ENCODE results near the gene PITPNC1. TPM values are rescaled to one million over a fixed set of nuclear protein-coding genes. Genes with fewer than 3 reads are reported as not detected.

Gene PITPNC1
- total RNA-seq, 1 experiment from 2014 or later: 20.8 TPM

- H3K27me3 ChIP-seq (ENCODE audit: control insufficient read depth, insufficient read depth, low read length): no peaks in the 10 kb centered on the region
- no peaks in the 10 kb centered on the region for H3K9me3 ChIP-seq (ENCODE audit: control insufficient read depth, insufficient read depth, low read depth, low read length)
- no peak for TF ChIP-seq POLR2AphosphoS5 (IDR thresholded peaks at IDR 0.05; ENCODE audit: low read depth, low read length)
- TF ChIP-seq SIN3A (IDR thresholded peaks at IDR 0.05; ENCODE audit: borderline replicate concordance, insufficient read depth, low read depth, low read length): no peak
- TF ChIP-seq TCF7L2 (IDR thresholded peaks at IDR 0.05; ENCODE audit: low read depth, low read length): no peak
- no peak for DNase-seq (ENCODE audit: low read depth, low spot score)
- ChIA-PET POLR2A (no interaction called here), CTCF (no interaction called here)
- no peaks in the 10 kb centered on the region for H3K36me3 ChIP-seq (ENCODE audit: control insufficient read depth, insufficient read depth, low read length)
- intact Hi-C loops (cut with micrococcal nuclease; ENCODE audit: unreplicated experiment) (no loop called here), in situ Hi-C loops (cut with HindIII; ENCODE audit: low pct_unique_long_range_greater_than_20kb, low sequenced_read_pairs) (no loop called here)
- H3K4me1 ChIP-seq (ENCODE audit: control insufficient read depth, insufficient read depth, low read length): no peaks in the 10 kb centered on the region
- H3K4me3 ChIP-seq (ENCODE audit: low read depth in 2 of 2, low read length in 2 of 2): no peak overlapping the region
- ATAC-seq: no peak
- H3K27ac ChIP-seq (ENCODE audit: low read length): no peak overlapping the region
- no TSS peak for BruUV-seq (replicated peaks)
Measured at GRCh38 chr17:67638871-67639270, 261.8 kb downstream of the PITPNC1 start.

- Histone ChIP-seq H3K36me3 (ENCODE audit: control insufficient read depth, insufficient read depth, low read length) (no peaks in the 10 kb centered on the region), H3K27me3 (ENCODE audit: control insufficient read depth, insufficient read depth, low read length) (no peaks in the 10 kb centered on the region), H3K4me1 (ENCODE audit: control insufficient read depth, insufficient read depth, low read length) (no peaks in the 10 kb centered on the region), H3K9me3 (ENCODE audit: control insufficient read depth, insufficient read depth, low read depth, low read length) (no peaks in the 10 kb centered on the region), H3K27ac (ENCODE audit: low read length) (no peak overlapping the region), H3K4me3 (ENCODE audit: low read depth in 2 of 2, low read length in 2 of 2) (no peak overlapping the region)
- ChIA-PET POLR2A (no interaction called here), CTCF (no interaction called here)
- in situ Hi-C loops (cut with HindIII; ENCODE audit: low pct_unique_long_range_greater_than_20kb, low sequenced_read_pairs) (no loop called here), intact Hi-C loops (cut with micrococcal nuclease; ENCODE audit: unreplicated experiment) (no loop called here)
- ATAC-seq (no peak), DNase-seq (ENCODE audit: low read depth, low spot score) (no peak)
- TF ChIP-seq CTCF (IDR thresholded peaks at IDR 0.05) (no peak), TCF7L2 (IDR thresholded peaks at IDR 0.05; ENCODE audit: low read depth, low read length) (no peak), POLR2AphosphoS5 (IDR thresholded peaks at IDR 0.05; ENCODE audit: low read depth, low read length) (no peak), REST (IDR thresholded peaks at IDR 0.05; ENCODE audit: insufficient read depth in 1 of 2, low read depth in 2 of 2, low read length in 1 of 2) (no peak), SIN3A (IDR thresholded peaks at IDR 0.05; ENCODE audit: borderline replicate concordance, insufficient read depth, low read depth, low read length) (no peak)
- no TSS peak for BruUV-seq (replicated peaks)
Measured at GRCh38 chr17:67639555-67639954, 262.5 kb downstream of the PITPNC1 start.

GRCh38 chr17:67639979-67640378 is 262.9 kb downstream of the PITPNC1 start:
- CTCF ChIA-PET: no interaction called here

More at GRCh38 chr17:67639979-67640378, 262.9 kb downstream of the PITPNC1 start:
- BruUV-seq (replicated peaks): no TSS peak
- Histone ChIP-seq H3K27me3 (ENCODE audit: control insufficient read depth, insufficient read depth, low read length) (no peaks in the 10 kb centered on the region), H3K4me1 (ENCODE audit: control insufficient read depth, insufficient read depth, low read length) (no peaks in the 10 kb centered on the region), H3K9me3 (ENCODE audit: control insufficient read depth, insufficient read depth, low read depth, low read length) (no peaks in the 10 kb centered on the region), H3K36me3 (ENCODE audit: control insufficient read depth, insufficient read depth, low read length) (no peaks in the 10 kb centered on the region), H3K4me3 (ENCODE audit: low read depth in 2 of 2, low read length in 2 of 2) (no peak overlapping the region), H3K27ac (ENCODE audit: low read length) (no peak overlapping the region)
- DNase-seq (ENCODE audit: low read depth, low spot score) (no peak), ATAC-seq (no peak)
- TF ChIP-seq CTCF (IDR thresholded peaks at IDR 0.05): no peak
- no peak for TF ChIP-seq SIN3A (IDR thresholded peaks at IDR 0.05; ENCODE audit: borderline replicate concordance, insufficient read depth, low read depth, low read length)
- TF ChIP-seq REST (IDR thresholded peaks at IDR 0.05; ENCODE audit: insufficient read depth in 1 of 2, low read depth in 2 of 2, low read length in 1 of 2): no peak
- TF ChIP-seq TCF7L2 (IDR thresholded peaks at IDR 0.05; ENCODE audit: low read depth, low read length): no peak
- TF ChIP-seq POLR2AphosphoS5 (IDR thresholded peaks at IDR 0.05; ENCODE audit: low read depth, low read length): no peak
- intact Hi-C loops (cut with micrococcal nuclease; ENCODE audit: unreplicated experiment): no loop called here
- in situ Hi-C loops (cut with HindIII; ENCODE audit: low pct_unique_long_range_greater_than_20kb, low sequenced_read_pairs): no loop called here
- POLR2A ChIA-PET: no interaction called here

Measured in Panc1 (cell line).